Measurements from ENCODE around the gene PINLYP. TPM values are rescaled to one million over a fixed set of nuclear protein-coding genes. Genes with fewer than 3 reads are reported as not detected.

PINLYP gene
- total RNA-seq, 2 experiments from 2014 or later = 14.9 to 15.1 TPM

GRCh38 chr19:43616306-43616705 is 40.7 kb downstream of the PINLYP start:
- POLR2A ChIA-PET = interaction anchor here (0.5 kb wide), 1 partner anchor 168 kb away, joined by 3 read pairs; no protein-coding TSS in a partner anchor
- CTCF ChIA-PET = no interaction called here

- CTCF ChIA-PET = interaction anchor here (0.8 kb wide), 1 partner anchor 23 kb away, joined by 4 read pairs; no protein-coding TSS in a partner anchor
These were observed 41.4 kb downstream of the PINLYP start for GRCh38 chr19:43616954-43617353.

GRCh38 chr19:43618921-43619261 is 43.3 kb downstream of the PINLYP start:
- ChIA-PET POLR2A (no interaction called here), CTCF (interaction anchor here (0.7 kb wide), 1 partner anchor 148 kb away, joined by 3 read pairs; no protein-coding TSS in a partner anchor)

More at GRCh38 chr19:43616954-43617353, 41.4 kb downstream of the PINLYP start:
- POLR2A ChIA-PET = no interaction called here

- CTCF ChIA-PET = no interaction called here
These were observed 43.9 kb downstream of the PINLYP start, which contains the start of gene ZNF428 for GRCh38 chr19:43619262-43620060. Gene ZNF428, minus strand, starts transcription at chr19:43619629. Its CDS starts 5,325 bp downstream, at chr19:43614304.

GRCh38 chr19:43620061-43621001 is 44.7 kb downstream of the PINLYP start:
- POLR2A ChIA-PET = interaction anchor here (0.6 to 1.4 kb wide), 2 partner anchors 24 to 117 kb away, joined by 3 to 6 read pairs; partner anchors contain the start of genes IRGQ and ZNF576

More at GRCh38 chr19:43619262-43620060, 43.9 kb downstream of the PINLYP start, which contains the start of gene ZNF428:
- POLR2A ChIA-PET = interaction anchor here (1.4 kb wide), 1 partner anchor 23 kb away, joined by 6 read pairs; the partner anchor contains the start of genes IRGQ and ZNF576

GRCh38 chr19:43622070-43622469 is 46.5 kb downstream of the PINLYP start:
- CTCF ChIA-PET = interaction anchor here (1.0 kb wide), 1 partner anchor 27 kb away, joined by 3 read pairs; no protein-coding TSS in a partner anchor
- POLR2A ChIA-PET = no interaction called here

More at GRCh38 chr19:43620061-43621001, 44.7 kb downstream of the PINLYP start:
- CTCF ChIA-PET = no interaction called here

GRCh38 chr19:43622956-43623355 is 47.4 kb downstream of the PINLYP start:
- ChIA-PET CTCF (no interaction called here), POLR2A (no interaction called here)

- ChIA-PET CTCF (no interaction called here), POLR2A (no interaction called here)
These were observed 48.5 kb downstream of the PINLYP start for GRCh38 chr19:43623889-43624670.

GRCh38 chr19:43624933-43625332 is 49.3 kb downstream of the PINLYP start:
- CTCF ChIA-PET = no interaction called here
- POLR2A ChIA-PET = no interaction called here

- ChIA-PET CTCF (no interaction called here), POLR2A (no interaction called here)
These were observed 50.4 kb downstream of the PINLYP start for GRCh38 chr19:43625918-43626579.

GRCh38 chr19:43626838-43627237 is 51.2 kb downstream of the PINLYP start:
- POLR2A ChIA-PET = no interaction called here

GRCh38 chr19:43628646-43629326 is 53.2 kb downstream of the PINLYP start:
- ChIA-PET CTCF (interaction anchor here (1.3 kb wide), 1 partner anchor 9 kb away, joined by 3 read pairs; no protein-coding TSS in a partner anchor), POLR2A (no interaction called here)

More at GRCh38 chr19:43626838-43627237, 51.2 kb downstream of the PINLYP start:
- CTCF ChIA-PET = no interaction called here

- ChIA-PET POLR2A (no interaction called here), CTCF (no interaction called here)
These were observed 55.9 kb downstream of the PINLYP start for GRCh38 chr19:43631491-43631890.

Other genes with a start within 250 kb of the PINLYP start
- gene CD177, start 222.1 kb upstream of the PINLYP start, total RNA-seq = not detected
- gene TEX101, start 160.9 kb upstream of the PINLYP start, total RNA-seq = not detected
- 1 to 10 TPM; 2.0 to 2.2 TPM for gene LYPD3, start 110.2 kb upstream of the PINLYP start, total RNA-seq
- gene PHLDB3, start 71.1 kb upstream of the PINLYP start, total RNA-seq = 10 to 100 TPM; 13.4 to 14.5 TPM
- gene ETHE1, start 48.6 kb upstream of the PINLYP start, total RNA-seq = 10 to 100 TPM; 41.6 to 42.0 TPM
- gene ZNF575, start 42.6 kb upstream of the PINLYP start, total RNA-seq = 1 to 10 TPM; 1.3 to 2.2 TPM
- gene XRCC1, start 274 bp upstream of the PINLYP start, total RNA-seq = 10 to 100 TPM; 33.1 to 39.5 TPM
- gene IRGQ, start 20.3 kb downstream of the PINLYP start, total RNA-seq = 10 to 100 TPM; 27.7 to 28.1 TPM
- 10 to 100 TPM; 21.0 TPM for gene ZNF576, start 20.8 kb downstream of the PINLYP start, total RNA-seq
- under 1 TPM; 0.08 to 0.40 TPM for gene SRRM5, start 36.3 kb downstream of the PINLYP start, total RNA-seq
- gene ZNF428, start 43.8 kb downstream of the PINLYP start, total RNA-seq = 10 to 100 TPM; 19.8 to 20.1 TPM
- gene CADM4, start 64.0 kb downstream of the PINLYP start, total RNA-seq = under 1 TPM; 0.17 to 0.48 TPM
- gene PLAUR, start 94.4 kb downstream of the PINLYP start, total RNA-seq = 1 to 10 TPM; 6.3 to 6.6 TPM
- not detected for gene IRGC, start 140.3 kb downstream of the PINLYP start, total RNA-seq
- gene SMG9, start 179.2 kb downstream of the PINLYP start, total RNA-seq = 10 to 100 TPM; 77.6 to 80.4 TPM
- gene KCNN4, start 205.2 kb downstream of the PINLYP start, total RNA-seq = 10 to 100 TPM; 83.8 to 89.2 TPM
- under 1 TPM; 0.32 to 0.73 TPM for gene LYPD5, start 226.6 kb downstream of the PINLYP start, total RNA-seq

Data from activated CD8-positive, alpha-beta memory T cell treated with anti-CD3 and anti-CD28 coated beads for 36 hours (primary cell).